H1 (cell line): ENCODE data around the gene PRKCH. TPM values are rescaled to one million over a fixed set of nuclear protein-coding genes. Genes with fewer than 3 reads are reported as not detected.

ENCODE experiments used
- CTCF ChIA-PET: fragments of 300-600 bp; sonication (Branson Sonifier 250); formaldehyde crosslinking; loops from one replicate; lab custom pipeline; 2021; ENCODE audit not compliant: partially characterized antibody; lab: Charles Lee
- POLR2A ChIA-PET: fragments of 300-600 bp; sonication (Branson Sonifier 250); formaldehyde crosslinking; loops from one replicate; lab custom pipeline; 2021; ENCODE audit warnings: inconsistent platforms; ENCODE audit not compliant: partially characterized antibody; lab: Charles Lee
- DNase-seq, 2 experiments: peaks; one replicate each; pipeline versions ENCODE4 v3.0.0 to v3.0.0-alpha.2; 2010 to 2022; ENCODE audit warnings: low spot score in 2 of 2, low read depth in 1 of 2, mixed read lengths in 1 of 2
- FAIRE-seq: peaks from 2 replicates; lab custom pipeline; 2011; peaks lifted over from hg19 to GRCh38; lab: Jason Lieb, UNC
- H2AFZ ChIP-seq: 2 replicates; pipeline ENCODE4 v1.8.1; 2012; ENCODE audit warnings: low read length, inconsistent platforms
- H2AK5ac ChIP-seq: 2 replicates; pipeline ENCODE4 v1.6.1; 2013; ENCODE audit warnings: low read depth, low read length
- H2BK120ac ChIP-seq: replicated peaks from 2 replicates; pipeline ENCODE3; 2013; ENCODE audit warnings: low read depth, low read length, inconsistent platforms
- H2BK12ac ChIP-seq: 2 replicates; pipeline ENCODE4 v1.6.1; 2013; ENCODE audit warnings: low read depth, low read length
- H2BK15ac ChIP-seq: 2 replicates; pipeline ENCODE4 v1.6.1; 2013; ENCODE audit warnings: low read length
- H2BK20ac ChIP-seq: 2 replicates; pipeline ENCODE4 v1.6.1; 2013; ENCODE audit warnings: low read length
- H2BK5ac ChIP-seq: 2 replicates; pipeline ENCODE4 v1.6.1; 2013; ENCODE audit warnings: low read depth, low read length
- H3K14ac ChIP-seq: 2 replicates; pipeline ENCODE4 v1.6.1; 2013; ENCODE audit warnings: inconsistent platforms; ENCODE audit not compliant: insufficient read length
- H3K18ac ChIP-seq: 2 replicates; pipeline ENCODE4 v1.6.1; 2013; ENCODE audit warnings: low read length; ENCODE audit errors: extremely low read depth
- H3K23ac ChIP-seq: 2 replicates; pipeline ENCODE4 v1.6.1; 2013; ENCODE audit warnings: inconsistent platforms; ENCODE audit not compliant: insufficient read length
- H3K23me2 ChIP-seq: 2 replicates; pipeline ENCODE4 v1.6.1; 2013; ENCODE audit warnings: low read depth, low read length
- H3K27ac ChIP-seq: 2 replicates; pipeline ENCODE4 v1.6.1; 2011; ENCODE audit warnings: low read depth, low read length, inconsistent platforms
- H3K27me3 ChIP-seq, 4 experiments: replicated peaks in 1 of 4; 1 replicate in 1 of 4; 2 replicates in 3 of 4; pipeline versions ENCODE4 v1.6.1 to v1.8.1; 2011 to 2013; ENCODE audit warnings: low read length in 3 of 4, mild to moderate bottlenecking in 3 of 4, inconsistent platforms in 2 of 4, mixed read lengths in 2 of 4, moderate library complexity in 1 of 4; ENCODE audit not compliant: control insufficient read depth in 3 of 4, insufficient read depth in 3 of 4; ENCODE audit errors: extremely low read depth in 1 of 4
- H3K36me3 ChIP-seq, 4 experiments: 2 replicates each; pipeline versions ENCODE4 v1.6.1 to v1.8.1; 2011 to 2013; ENCODE audit warnings: mild to moderate bottlenecking in 4 of 4, low read length in 3 of 4, moderate library complexity in 2 of 4, control low read depth in 1 of 4, inconsistent platforms in 1 of 4; ENCODE audit not compliant: insufficient read depth in 4 of 4, control insufficient read depth in 2 of 4
- H3K4ac ChIP-seq: replicated peaks from 2 replicates; pipeline ENCODE3; 2013; ENCODE audit warnings: low read length, low read depth, mixed read lengths, inconsistent platforms; ENCODE audit not compliant: insufficient read length
- H3K4me1 ChIP-seq, 4 experiments: replicated peaks in 1 of 4; 1 replicate in 1 of 4; 2 replicates in 3 of 4; pipeline versions ENCODE4 v1.6.1 to v1.8.1; 2011 to 2013; ENCODE audit warnings: low read length in 3 of 4, inconsistent platforms in 2 of 4, mixed read lengths in 1 of 4; ENCODE audit not compliant: insufficient read depth in 4 of 4, control insufficient read depth in 3 of 4
- H3K4me2 ChIP-seq, 2 experiments: 2 replicates each; pipeline versions ENCODE4 v1.6.1 to v1.8.1; 2011 to 2013; ENCODE audit warnings: low read depth in 2 of 2, low read length in 2 of 2, control low read depth in 1 of 2, inconsistent platforms in 1 of 2, mild to moderate bottlenecking in 1 of 2; ENCODE audit not compliant: insufficient read depth in 1 of 2
- H3K4me3 ChIP-seq, 4 experiments: fragments of 200-600, 300-600 bp in 1 of 4; sonication (generic), shearing (Covaris generic), sonication (Bioruptor Twin) in 1 of 4; 2 replicates each; pipeline versions ENCODE4 v1.5.1 to v1.8.1; 2011 to 2016; ENCODE audit warnings: low read length in 4 of 4, low read depth in 3 of 4, control low read depth in 2 of 4, inconsistent platforms in 2 of 4, mild to moderate bottlenecking in 2 of 4, mixed read lengths in 1 of 4, moderate library complexity in 1 of 4; ENCODE audit not compliant: insufficient read depth in 2 of 4; ENCODE audit errors: extremely low read depth in 1 of 4
- H3K56ac ChIP-seq: replicated peaks from 2 replicates; pipeline ENCODE3; 2013; ENCODE audit warnings: low read depth, mild to moderate bottlenecking, mixed read lengths, low read length, inconsistent platforms; ENCODE audit not compliant: insufficient read length
- H3K79me1 ChIP-seq: 2 replicates; pipeline ENCODE4 v1.6.1; 2013; ENCODE audit warnings: low read depth, low read length, control low read depth
- H3K79me2 ChIP-seq, 2 experiments: 2 replicates each; pipeline versions ENCODE4 v1.6.1 to v1.8.1; 2012 to 2013; ENCODE audit warnings: low read length in 2 of 2, mild to moderate bottlenecking in 2 of 2, inconsistent platforms in 1 of 2; ENCODE audit not compliant: insufficient read depth in 2 of 2, control insufficient read depth in 1 of 2
- H3K9ac ChIP-seq, 4 experiments: replicated peaks in 1 of 4; 1 replicate in 1 of 4; 2 replicates in 3 of 4; pipeline versions ENCODE4 v1.6.1 to v1.8.1; 2011 to 2013; ENCODE audit warnings: low read depth in 3 of 4, low read length in 3 of 4, control low read depth in 2 of 4, mild to moderate bottlenecking in 2 of 4, moderate library complexity in 2 of 4, inconsistent platforms in 1 of 4; ENCODE audit errors: extremely low read depth in 1 of 4
- H3K9me3 ChIP-seq, 2 experiments: 2 replicates each; pipeline versions ENCODE4 v1.6.1 to v1.8.1; 2012 to 2013; ENCODE audit warnings: mild to moderate bottlenecking in 2 of 2, moderate library complexity in 2 of 2, control low read depth in 1 of 2, inconsistent platforms in 1 of 2, low read depth in 1 of 2, low read length in 1 of 2, mixed read lengths in 1 of 2; ENCODE audit not compliant: insufficient read depth in 2 of 2
- H4K20me1 ChIP-seq, 2 experiments: replicated peaks in 1 of 2; 2 replicates each; pipeline versions ENCODE3 to v1.8.1; 2011 to 2013; ENCODE audit warnings: inconsistent platforms in 2 of 2, low read length in 2 of 2, mild to moderate bottlenecking in 1 of 2; ENCODE audit not compliant: insufficient read depth in 2 of 2, control insufficient read depth in 1 of 2
- H4K5ac ChIP-seq: 2 replicates; pipeline ENCODE4 v1.6.1; 2013; ENCODE audit warnings: low read length, low read depth, mixed read lengths, inconsistent platforms; ENCODE audit not compliant: insufficient read length
- H4K8ac ChIP-seq: 2 replicates; pipeline ENCODE4 v1.8.0; 2013; ENCODE audit warnings: mild to moderate bottlenecking, moderate library complexity, low read length, inconsistent platforms; ENCODE audit not compliant: insufficient read depth; ENCODE audit errors: extremely low read depth
- H4K91ac ChIP-seq: replicated peaks from 2 replicates; pipeline ENCODE3; 2013; ENCODE audit warnings: low read length, mixed read lengths, inconsistent platforms; ENCODE audit not compliant: insufficient read length
- CTBP2 ChIP-seq: IDR thresholded peaks from 2 replicates; pipeline ENCODE4 v1.7.0; 2011; ENCODE audit warnings: borderline replicate concordance, mild to moderate bottlenecking, moderate library complexity, mixed read lengths, low read length; ENCODE audit not compliant: insufficient read depth, insufficient read length
- GTF2F1 ChIP-seq: IDR thresholded peaks from 2 replicates; pipeline ENCODE4 v1.6.1; 2012; ENCODE audit warnings: low read depth, low read length, improper control_type of control experiment, borderline replicate concordance
- JUN ChIP-seq: IDR thresholded peaks from 2 replicates; pipeline ENCODE4 v1.6.1; 2011; ENCODE audit warnings: low read depth, mild to moderate bottlenecking, improper control_type of control experiment, low read length
- MAX ChIP-seq: IDR thresholded peaks from 2 replicates; pipeline ENCODE4 v1.6.1; 2012; ENCODE audit warnings: inconsistent platforms
- POLR2AphosphoS5 ChIP-seq: IDR thresholded peaks from 2 replicates; pipeline ENCODE4 v1.6.1; 2011; ENCODE audit warnings: low read depth, low read length
- RFX5 ChIP-seq: IDR thresholded peaks from 2 replicates; pipeline ENCODE4 v1.6.1; 2011; ENCODE audit warnings: low read depth, low read length, improper control_type of control experiment, borderline replicate concordance
- TEAD4 ChIP-seq: IDR thresholded peaks from 2 replicates; pipeline ENCODE4 v1.6.1; 2012; ENCODE audit warnings: low read depth, low read length, inconsistent platforms, mixed read lengths
- ZNF274 ChIP-seq: IDR thresholded peaks from 2 replicates; pipeline ENCODE4 v1.7.0; 2012; ENCODE audit warnings: low read length, borderline replicate concordance; ENCODE audit errors: extremely low read depth
- WGBS, 2 experiments: shearing (Covaris generic) in 1 of 2; methylation state at CpG; one replicate each; pipeline versions ENCODE4 v1.1.6 to v1.1.7; 2013 to 2015; ENCODE audit warnings: low lambda C conversion rate in 2 of 2, mixed read lengths in 2 of 2, inconsistent platforms in 1 of 2, low coverage in 1 of 2, missing lambda C conversion rate in 1 of 2; ENCODE audit not compliant: insufficient replicate concordance in 2 of 2, insufficient coverage in 1 of 2, insufficient read length in 1 of 2; ENCODE audit errors: extremely low coverage in 1 of 2, missing lambda C conversion rate in 1 of 2; 5-methylcytosine and 5-hydroxymethylcytosine counted together
- polyA plus RNA-seq, 7 experiments: library from polyadenylated mRNA; depleted of rRNA in 3 of 7; stranded (reverse) in 5 of 7; unstranded in 2 of 7; fragments of >200 nt in 5 of 7; fragments of 200-250 nt in 2 of 7; gene quantifications; 1 replicate in 5 of 7; 2 replicates in 1 of 7; 4 replicates in 1 of 7; pipeline versions ENCODE4 v1.2.1 to v1.2.3, GENCODE V29; 2011 to 2013; ENCODE audit warnings: missing spikeins in 2 of 7, mixed read lengths in 2 of 7
- total RNA-seq: library from RNA; stranded (reverse); fragmentation: NEBNext Ultra II Directional; extraction: Animal tissue kit (Norgen Biotek cat#: 25700); gene quantifications from 2 replicates; pipeline ENCODE4 v1.2.1, GENCODE V29; 2021

The PRKCH gene
- total and polyA plus RNA-seq, 2 of the 8 experiments (the other 6 are each of a cell fraction or from before 2014, with no cell fraction given), result 6.4 to 7.0 TPM

GRCh38 chr14:61433828-61434227 is 112.4 kb downstream of the PRKCH start:
- peaks cover 0 to 5% (median 1%) of the 10 kb centered on the region in 4 experiments; a peak in 5 of 7 replicates for H3K4me1 ChIP-seq
- no peaks in the 10 kb centered on the region for H3K79me1 ChIP-seq
- TF ChIP-seq MAX (no peak), TEAD4 (no peak), CTBP2 (no peak), ZNF274 (no peak), JUN (no peak), GTF2F1 (no peak), RFX5 (no peak), POLR2AphosphoS5 (no peak)
- H2BK12ac ChIP-seq, result no peak overlapping the region
- H3K23me2 ChIP-seq, result no peaks in the 10 kb centered on the region
- no peak overlapping the region for H2AK5ac ChIP-seq
- H2BK120ac ChIP-seq, result no peak overlapping the region
- H4K20me1 ChIP-seq, result no peaks in the 10 kb centered on the region
- CTCF ChIA-PET, result interaction anchor here (1.3 kb wide), 2 partner anchors 38 to 404 kb away, joined by 3 to 6 read pairs; no protein-coding TSS in a partner anchor
- no peak for DNase-seq
- H2BK5ac ChIP-seq, result no peak overlapping the region
- H3K56ac ChIP-seq, result no peak overlapping the region
- no peak overlapping the region for H3K9ac ChIP-seq
- no peak overlapping the region for H3K4me2 ChIP-seq
- H2AFZ ChIP-seq, result no peak overlapping the region
- H2BK15ac ChIP-seq, result no peak overlapping the region
- POLR2A ChIA-PET, result no interaction called here
- no peak overlapping the region for H3K14ac ChIP-seq
- no peak overlapping the region for H4K91ac ChIP-seq
- H3K23ac ChIP-seq, result no peak overlapping the region
- H4K8ac ChIP-seq, result no peak overlapping the region
- no peaks in the 10 kb centered on the region for H3K79me2 ChIP-seq
- no peak overlapping the region for H4K5ac ChIP-seq
- no peak overlapping the region for H3K27ac ChIP-seq
- no peaks in the 10 kb centered on the region for H3K27me3 ChIP-seq
- no peaks in the 10 kb centered on the region for H3K36me3 ChIP-seq
- FAIRE-seq, result no peak
- H3K4ac ChIP-seq, result no peak overlapping the region
- 84% methylated on average over 1 of the region's 1 CpG; no CpG with 5 or more reads in 1 of the 2 experiments for WGBS, 2 experiments
- H3K18ac ChIP-seq, result no peak overlapping the region
- no peak overlapping the region for H2BK20ac ChIP-seq
- no peak overlapping the region for H3K4me3 ChIP-seq
- H3K9me3 ChIP-seq, result peaks cover 0 to 6% of the 10 kb centered on the region in 2 experiments; a peak in 1 of 4 replicates
